OCI-LY7 (cell line): ENCODE results near the gene MOB3B. TPM values are rescaled to one million over a fixed set of nuclear protein-coding genes. Genes with fewer than 3 reads are reported as not detected.

Source experiments
- BruUV-seq: library from RNA; stranded (reverse); fragments of 400-500 nt; replicated peaks from 2 replicates; lab custom pipeline; 2021; lab: Mats Ljungman, UMichigan
- CTCF ChIA-PET: fragments of 300-600 bp; sonication (Branson Sonifier 250); formaldehyde crosslinking; loops from one replicate; lab custom pipeline; 2022; ENCODE audit warnings: antibody characterized with exemption; ENCODE audit not compliant: unreplicated experiment; lab: Charles Lee
- POLR2A ChIA-PET: fragments of 300-600 bp; sonication (Branson Sonifier 250); formaldehyde crosslinking; loops from one replicate; lab custom pipeline; 2022; ENCODE audit warnings: antibody characterized with exemption; lab: Charles Lee
- DNase-seq: peaks from one replicate; pipeline ENCODE4 v3.0.0-alpha.2; 2015; ENCODE audit warnings: low spot score
- H2AFZ ChIP-seq: fragments of 200-600 bp; sonication (generic), shearing (Covaris generic); 2 replicates; pipeline ENCODE4 v1.6.1; 2014; ENCODE audit warnings: mild to moderate bottlenecking, antibody characterized with exemption, low read length, moderate library complexity
- H3K27ac ChIP-seq: fragments of 200-600 bp; sonication (generic); 2 replicates; pipeline ENCODE4 v1.5.1; 2014; ENCODE audit warnings: mixed run types, low read depth, mild to moderate bottlenecking, moderate library complexity, low read length, inconsistent platforms; ENCODE audit not compliant: poor library complexity, severe bottlenecking
- H3K36me3 ChIP-seq: fragments of 200-600 bp; sonication (generic); 2 replicates; pipeline ENCODE4 v1.6.1; 2014; ENCODE audit warnings: mild to moderate bottlenecking, antibody characterized with exemption, low read length, moderate library complexity, mixed read lengths; ENCODE audit not compliant: insufficient read depth
- H3K4me1 ChIP-seq: fragments of 200-600 bp; sonication (generic); 2 replicates; pipeline ENCODE4 v1.5.1; 2014; ENCODE audit warnings: mild to moderate bottlenecking, low read length; ENCODE audit not compliant: insufficient read depth, poor library complexity, severe bottlenecking
- H3K4me2 ChIP-seq: fragments of 200-600 bp; sonication (generic); 2 replicates; pipeline ENCODE4 v1.6.1; 2014; ENCODE audit warnings: mild to moderate bottlenecking, low read length
- H3K4me3 ChIP-seq: fragments of 200-600 bp; sonication (generic); 2 replicates; pipeline ENCODE4 v1.5.1; 2014; ENCODE audit warnings: mild to moderate bottlenecking, low read depth, low read length; ENCODE audit not compliant: poor library complexity, severe bottlenecking
- H3K79me2 ChIP-seq: fragments of 200-600 bp; sonication (generic); 2 replicates; pipeline ENCODE4 v1.6.1; 2016; ENCODE audit warnings: low read depth, mild to moderate bottlenecking, low read length, moderate library complexity, mixed read lengths; ENCODE audit not compliant: insufficient read depth
- H3K9me2 ChIP-seq: fragments of 200-600 bp; sonication (generic); 2 replicates; pipeline ENCODE4 v1.6.1; 2016; ENCODE audit warnings: mild to moderate bottlenecking, low read length, mixed read lengths; ENCODE audit not compliant: insufficient read depth
- H3K9me3 ChIP-seq: fragments of 200-600 bp; sonication (generic); 2 replicates; pipeline ENCODE4 v1.6.1; 2014; ENCODE audit warnings: mild to moderate bottlenecking, mixed run types, low read length, mixed read lengths
- H4K20me1 ChIP-seq: fragments of 200-600 bp; sonication (generic); 2 replicates; pipeline ENCODE4 v1.6.1; 2014; ENCODE audit warnings: mild to moderate bottlenecking, antibody characterized with exemption, low read length, moderate library complexity, mixed read lengths; ENCODE audit not compliant: insufficient read depth
- EZH2phosphoT487 ChIP-seq: fragments of 200-600 bp; sonication (generic); IDR thresholded peaks from 2 replicates; pipeline ENCODE4 v1.6.1; 2018; ENCODE audit warnings: low read depth, borderline replicate concordance, mild to moderate bottlenecking, mixed run types, antibody characterized with exemption, low read length, moderate library complexity, mixed read lengths
- intact Hi-C: fragments of 100-400 bp; cut with micrococcal nuclease; formaldehyde crosslinking; loops from one replicate; pipeline ENCODE4 v1.10.0; 2022; ENCODE audit not compliant: unreplicated experiment
- total RNA-seq, 2 experiments: library from RNA; depleted of rRNA in 1 of 2; stranded (reverse); fragments of >200 nt in 1 of 2; shearing (Covaris generic) in 1 of 2; gene quantifications; 2 replicates each; pipeline ENCODE4 v1.2.3, GENCODE V29; 2014 to 2022
- TF ChIP-seq, protein P1 (sequence below): fragments of 200-600 bp; sonication (generic); conservative IDR thresholded peaks from 2 replicates; pipeline ENCODE4 v1.5.1; 2014; ENCODE audit warnings: mild to moderate bottlenecking, antibody characterized with exemption, low read length, moderate library complexity, mixed read lengths

MOB3B gene
- total RNA-seq, 2 experiments from 2014 or later: 0.04 TPM; not detected in 1

DNA sequence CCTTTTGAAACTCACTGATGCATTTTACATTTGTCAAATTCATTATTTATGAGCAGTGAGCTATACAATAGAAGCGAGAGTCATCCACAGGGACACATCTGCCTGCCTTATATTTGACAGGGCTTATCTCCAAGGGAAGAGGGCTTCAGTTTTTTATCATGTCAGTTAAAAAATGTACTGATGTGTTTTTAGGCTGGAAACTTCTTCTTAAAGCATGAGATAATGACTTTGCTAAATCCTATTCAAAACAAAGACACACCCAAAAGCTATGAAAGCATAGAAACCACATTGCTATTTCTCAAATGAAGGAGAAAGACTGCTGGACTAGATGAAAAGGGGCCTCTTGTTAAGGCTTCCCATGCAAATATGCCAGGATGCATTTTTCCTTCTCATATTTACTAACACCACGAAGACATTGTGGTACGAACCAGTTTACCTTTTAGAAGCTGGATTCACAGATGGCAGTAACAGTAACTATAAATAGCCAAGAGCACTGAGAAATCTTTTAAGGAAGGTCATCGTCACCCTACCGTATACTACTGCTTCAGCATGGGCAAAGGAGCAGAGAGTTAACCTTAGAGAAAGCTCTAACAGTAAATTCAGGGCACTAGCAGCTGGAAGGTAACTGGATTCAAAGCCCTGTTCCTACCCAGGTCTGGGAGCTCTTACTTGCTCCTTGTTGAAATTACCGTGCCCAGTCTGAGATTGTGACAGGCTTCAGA, 91.8 kb downstream of the MOB3B start:
- CTCF ChIA-PET: no interaction called here
- Histone ChIP-seq H3K4me3 (no peak overlapping the region), H4K20me1 (no peaks in the 10 kb centered on the region), H3K27ac (no peak overlapping the region), H2AFZ (no peak overlapping the region), H3K36me3 (no peaks in the 10 kb centered on the region), H3K4me2 (no peak overlapping the region), H3K4me1 (no peaks in the 10 kb centered on the region), H3K9me3 (no peaks in the 10 kb centered on the region), H3K9me2 (no peaks in the 10 kb centered on the region), H3K79me2 (no peaks in the 10 kb centered on the region)
- TF ChIP-seq, protein P1, sequence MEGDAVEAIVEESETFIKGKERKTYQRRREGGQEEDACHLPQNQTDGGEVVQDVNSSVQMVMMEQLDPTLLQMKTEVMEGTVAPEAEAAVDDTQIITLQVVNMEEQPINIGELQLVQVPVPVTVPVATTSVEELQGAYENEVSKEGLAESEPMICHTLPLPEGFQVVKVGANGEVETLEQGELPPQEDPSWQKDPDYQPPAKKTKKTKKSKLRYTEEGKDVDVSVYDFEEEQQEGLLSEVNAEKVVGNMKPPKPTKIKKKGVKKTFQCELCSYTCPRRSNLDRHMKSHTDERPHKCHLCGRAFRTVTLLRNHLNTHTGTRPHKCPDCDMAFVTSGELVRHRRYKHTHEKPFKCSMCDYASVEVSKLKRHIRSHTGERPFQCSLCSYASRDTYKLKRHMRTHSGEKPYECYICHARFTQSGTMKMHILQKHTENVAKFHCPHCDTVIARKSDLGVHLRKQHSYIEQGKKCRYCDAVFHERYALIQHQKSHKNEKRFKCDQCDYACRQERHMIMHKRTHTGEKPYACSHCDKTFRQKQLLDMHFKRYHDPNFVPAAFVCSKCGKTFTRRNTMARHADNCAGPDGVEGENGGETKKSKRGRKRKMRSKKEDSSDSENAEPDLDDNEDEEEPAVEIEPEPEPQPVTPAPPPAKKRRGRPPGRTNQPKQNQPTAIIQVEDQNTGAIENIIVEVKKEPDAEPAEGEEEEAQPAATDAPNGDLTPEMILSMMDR: no peak
- no peak for TF ChIP-seq EZH2phosphoT487
- no TSS peak for BruUV-seq
- POLR2A ChIA-PET: interaction anchor here (1.0 kb wide), 1 partner anchor 48 kb away, joined by 3 read pairs; no protein-coding TSS in a partner anchor
- intact Hi-C loops: no loop called here
- DNase-seq: no peak

DNA sequence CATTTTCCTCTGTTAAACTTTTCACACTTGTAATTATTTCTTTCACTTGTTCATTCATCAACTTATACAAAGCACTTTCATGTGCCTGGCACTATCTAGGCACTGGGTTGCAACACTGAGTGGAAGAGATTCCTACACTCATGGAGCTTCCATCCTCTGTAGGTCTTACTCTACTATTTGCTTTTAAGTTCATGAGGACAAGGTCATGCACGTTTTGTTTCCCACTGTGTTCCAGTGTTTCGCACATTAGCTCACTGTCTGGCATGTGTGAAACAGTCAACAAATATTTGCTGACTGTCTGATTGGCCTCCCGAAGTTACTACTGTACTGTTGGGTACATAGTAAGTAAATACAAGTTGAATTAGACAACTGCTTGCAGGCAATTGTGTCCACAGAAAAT, 93.4 kb downstream of the MOB3B start:
- no peaks in the 10 kb centered on the region for H3K4me1 ChIP-seq
- intact Hi-C loops: no loop called here
- H4K20me1 ChIP-seq: no peaks in the 10 kb centered on the region
- no peak overlapping the region for H2AFZ ChIP-seq
- no peak overlapping the region for H3K27ac ChIP-seq
- ChIA-PET POLR2A (interaction anchor here (1.6 kb wide), 1 partner anchor 28 kb away, joined by 3 read pairs; no protein-coding TSS in a partner anchor), CTCF (no interaction called here)
- H3K79me2 ChIP-seq: no peaks in the 10 kb centered on the region
- no peaks in the 10 kb centered on the region for H3K36me3 ChIP-seq
- H3K9me3 ChIP-seq: no peaks in the 10 kb centered on the region
- no peak for DNase-seq
- H3K4me2 ChIP-seq: no peak overlapping the region
- TF ChIP-seq, protein P1: no peak
- TF ChIP-seq EZH2phosphoT487: no peak
- H3K4me3 ChIP-seq: no peak overlapping the region
- BruUV-seq: no TSS peak
- H3K9me2 ChIP-seq: no peaks in the 10 kb centered on the region
